ENCODE measurements around the gene ZNF280A. TPM values are rescaled to one million over a fixed set of nuclear protein-coding genes. Genes with fewer than 3 reads are reported as not detected.

ZNF280A gene
- total and polyA plus RNA-seq, 9 of the 15 experiments (the other 6 are each of a cell fraction or from before 2014, with no cell fraction given), result 19.0 to 40.8 (median 28.6) TPM

DNA sequence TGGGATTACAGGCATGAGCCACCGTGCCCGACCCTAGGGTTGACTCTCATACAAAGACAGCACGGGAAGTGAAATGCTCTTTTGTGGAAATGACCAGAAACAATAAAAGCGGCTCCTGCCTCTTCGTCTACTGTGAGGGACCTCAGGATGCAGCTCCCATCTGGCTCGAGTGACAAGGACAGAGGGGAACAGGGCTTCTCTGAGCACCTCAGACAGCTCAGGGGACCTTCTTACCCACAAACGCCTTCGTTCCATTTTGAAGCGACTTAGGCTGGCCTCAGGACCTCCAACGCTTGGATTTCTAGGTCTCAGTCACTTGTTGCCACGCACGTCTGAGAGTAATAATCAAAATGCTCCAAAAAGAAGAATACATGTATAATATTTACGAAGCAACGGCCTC, 36.5 kb upstream of the ZNF280A start:
- H3K4me1 ChIP-seq (replicated peaks in 1 of 2; ENCODE audit: control insufficient read depth in 2 of 2, insufficient read depth in 2 of 2, low read length in 2 of 2), result peaks cover 51 to 56% of the 10 kb centered on the region in 2 experiments
- POLR2A ChIA-PET, result interaction anchor here (0.6 to 15.3 kb wide), 23 partner anchors 9 to 656 kb away, joined by 3 to 708 read pairs (median 4); partner anchors contain the start of genes TOP3B, ZNF280A and ZNF280B
- DNase-seq (ENCODE audit: extremely low read depth in 1 of 4, low spot score in 3 of 4) (peak in 2 of 4 experiments; percentile 67 to 68), ATAC-seq (no peak), FAIRE-seq (no peak)
- intact Hi-C loops (cut with micrococcal nuclease), result loop anchor here (5.0 to 10.0 kb wide), 4 partner anchors 79 to 922 kb away; partner anchors contain the start of genes CCDC116, MAPK1 and YDJC
- 22% methylated on average over 14 of the region's 14 CpGs for WGBS (ENCODE audit: insufficient coverage, low coverage, missing lambda C conversion rate)
- CTCF ChIA-PET (ENCODE audit: low intra/inter-chr PET ratio), result interaction anchor here (0.7 to 0.9 kb wide), 2 partner anchors 9 to 20 kb away, joined by 3 read pairs; no protein-coding TSS in a partner anchor
- peak overlapping the region; percentile 59 for H3K4me3 ChIP-seq
- H3K9me3 ChIP-seq (replicated peaks; ENCODE audit: control insufficient read depth, insufficient read depth, low read depth, low read length), result no peaks in the 10 kb centered on the region
- H3K27me3 ChIP-seq (ENCODE audit: control insufficient read depth in 2 of 2, insufficient read depth in 2 of 2, low read length in 2 of 2), result no peaks in the 10 kb centered on the region
- peak overlapping the region; percentile 98 for H3K4me2 ChIP-seq (ENCODE audit: insufficient read depth, low read length)
- no TSS peak for BruUV-seq (replicated peaks)
- H3K27ac ChIP-seq (ENCODE audit: extremely low read depth, low read depth, low read length), result peak overlapping the region; percentile 90
- peaks cover 36% of the 10 kb centered on the region for H3K9me1 ChIP-seq (ENCODE audit: control insufficient read depth, insufficient read depth, low read length)
- peaks cover 58% of the 10 kb centered on the region for H3K36me3 ChIP-seq (ENCODE audit: control insufficient read depth, insufficient read depth, low read length)
- peaks cover 65% of the 10 kb centered on the region for H3K79me2 ChIP-seq (ENCODE audit: control insufficient read depth, insufficient read depth, low read length)
- H4K20me1 ChIP-seq (replicated peaks; ENCODE audit: control insufficient read depth, insufficient read depth, low read length), result peaks cover 48% of the 10 kb centered on the region
- H2AFZ ChIP-seq (ENCODE audit: low read depth, low read length), result peak overlapping the region; percentile 78; the same call in 1 of the 2 replicates
- in situ Hi-C loops (cut with MboI), result no loop called here
- H3K9ac ChIP-seq (ENCODE audit: insufficient read depth in 1 of 2, low read depth in 2 of 2, low read length in 2 of 2), result peak overlapping the region; percentile 95
- TF ChIP-seq MAFG (tag; conservative IDR thresholded peaks at IDR 0.05) (no peak), TAF7 (tag; IDR thresholded peaks at IDR 0.05) (no peak), NUFIP1 (IDR thresholded peaks at IDR 0.05; ENCODE audit: partially characterized antibody) (no peak), ZNF175 (CRISPR knock-in tag; IDR thresholded peaks at IDR 0.05; ENCODE audit: low read depth) (no peak), KDM4B (IDR thresholded peaks at IDR 0.05; ENCODE audit: borderline replicate concordance in 2 of 2, low read depth in 1 of 2) (no peak), ZFP30 (CRISPR knock-in tag; IDR thresholded peaks at IDR 0.05; ENCODE audit: borderline replicate concordance) (no peak), CLOCK (CRISPR knock-in tag; IDR thresholded peaks at IDR 0.05; ENCODE audit: borderline replicate concordance) (no peak), ZSCAN32 (CRISPR knock-in tag; IDR thresholded peaks at IDR 0.05) (no peak), ZBED1 (IDR thresholded peaks at IDR 0.05) (no peak), TEAD2 (tag; IDR thresholded peaks at IDR 0.05) (no peak), CBFB (CRISPR knock-in tag; IDR thresholded peaks at IDR 0.05) (no peak), PCBP2 (IDR thresholded peaks at IDR 0.05; ENCODE audit: low read depth, low read length, poor library complexity, severe bottlenecking) (no peak), PHB (CRISPR knock-in tag; IDR thresholded peaks at IDR 0.05) (no peak), SMARCA4 (IDR thresholded peaks at IDR 0.05) (no peak), SUPT5H (IDR thresholded peaks at IDR 0.05) (no peak), PURB (CRISPR knock-in tag; IDR thresholded peaks at IDR 0.05; ENCODE audit: low read depth) (no peak)
- TF ChIP-seq, protein P1, sequence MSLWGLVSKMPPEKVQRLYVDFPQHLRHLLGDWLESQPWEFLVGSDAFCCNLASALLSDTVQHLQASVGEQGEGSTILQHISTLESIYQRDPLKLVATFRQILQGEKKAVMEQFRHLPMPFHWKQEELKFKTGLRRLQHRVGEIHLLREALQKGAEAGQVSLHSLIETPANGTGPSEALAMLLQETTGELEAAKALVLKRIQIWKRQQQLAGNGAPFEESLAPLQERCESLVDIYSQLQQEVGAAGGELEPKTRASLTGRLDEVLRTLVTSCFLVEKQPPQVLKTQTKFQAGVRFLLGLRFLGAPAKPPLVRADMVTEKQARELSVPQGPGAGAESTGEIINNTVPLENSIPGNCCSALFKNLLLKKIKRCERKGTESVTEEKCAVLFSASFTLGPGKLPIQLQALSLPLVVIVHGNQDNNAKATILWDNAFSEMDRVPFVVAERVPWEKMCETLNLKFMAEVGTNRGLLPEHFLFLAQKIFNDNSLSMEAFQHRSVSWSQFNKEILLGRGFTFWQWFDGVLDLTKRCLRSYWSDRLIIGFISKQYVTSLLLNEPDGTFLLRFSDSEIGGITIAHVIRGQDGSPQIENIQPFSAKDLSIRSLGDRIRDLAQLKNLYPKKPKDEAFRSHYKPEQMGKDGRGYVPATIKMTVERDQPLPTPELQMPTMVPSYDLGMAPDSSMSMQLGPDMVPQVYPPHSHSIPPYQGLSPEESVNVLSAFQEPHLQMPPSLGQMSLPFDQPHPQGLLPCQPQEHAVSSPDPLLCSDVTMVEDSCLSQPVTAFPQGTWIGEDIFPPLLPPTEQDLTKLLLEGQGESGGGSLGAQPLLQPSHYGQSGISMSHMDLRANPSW (CRISPR knock-in tag; IDR thresholded peaks at IDR 0.05), result no peak

All from K562 (cell line).